OCI-LY3 (cell line): ENCODE measurements around the gene SSBP2.
"Not testable (repeated sequence)": the region's sequence is repeated elsewhere in the genome, so short reads cannot be mapped to it uniquely, and the experiment has no call there.

Source experiments
- H2AFZ ChIP-seq: fragments of 200-600, 300-600 bp; shearing (Covaris generic); 2 replicates; pipeline ENCODE4 v1.6.0; 2014; ENCODE audit warnings: antibody characterized with exemption, low read depth, low read length
- H3K27ac ChIP-seq: fragments of 200-600, 300-600 bp; sonication (generic); 2 replicates; pipeline ENCODE4 v1.5.1; 2014; ENCODE audit warnings: mild to moderate bottlenecking, low read length, moderate library complexity, mixed read lengths
- H3K27me3 ChIP-seq: fragments of 200-600, 300-600 bp; sonication (generic); 2 replicates; pipeline ENCODE4 v1.6.1; 2014; ENCODE audit warnings: low read depth, low read length, mixed read lengths
- H3K36me3 ChIP-seq: fragments of 200-600, 300-600 bp; sonication (generic); replicated peaks from 2 replicates; pipeline ENCODE3; 2014; ENCODE audit warnings: low read depth, low read length, mixed read lengths
- H3K4me1 ChIP-seq: fragments of 300-600, 200-600 bp; sonication (generic); 2 replicates; pipeline ENCODE4 v1.6.1; 2014; ENCODE audit warnings: low read length, mixed read lengths
- H3K4me2 ChIP-seq: fragments of 200-600, 300-600 bp; sonication (generic); 2 replicates; pipeline ENCODE4 v1.6.1; 2014; ENCODE audit warnings: low read length, mixed read lengths
- H3K4me3 ChIP-seq: fragments of 300-600, 200-600 bp; sonication (generic); 2 replicates; pipeline ENCODE4 v1.5.1; 2014; ENCODE audit warnings: antibody characterized with exemption, mild to moderate bottlenecking, low read length, moderate library complexity
- H3K79me2 ChIP-seq: fragments of 300-600, 200-600 bp; shearing (Covaris generic); 2 replicates; pipeline ENCODE4 v1.6.1; 2014; ENCODE audit warnings: mild to moderate bottlenecking, low read length, mixed read lengths
- H3K9ac ChIP-seq: fragments of 300-600, 200-600 bp; shearing (Covaris generic); 2 replicates; pipeline ENCODE4 v1.6.0; 2014; ENCODE audit warnings: mild to moderate bottlenecking, low read length, moderate library complexity
- H3K9me3 ChIP-seq: fragments of 200-600, 300-600 bp; shearing (Covaris generic); 2 replicates; pipeline ENCODE4 v1.6.1; 2014; ENCODE audit warnings: low read length, mixed read lengths; ENCODE audit not compliant: insufficient read depth
- H4K20me1 ChIP-seq: fragments of 200-600, 300-600 bp; sonication (generic); 2 replicates; pipeline ENCODE4 v1.6.1; 2016; ENCODE audit warnings: low read length, mixed read lengths; ENCODE audit not compliant: insufficient read depth
- EZH2phosphoT487 ChIP-seq: fragments of 200-600 bp; shearing (Covaris generic); IDR thresholded peaks from 2 replicates; pipeline ENCODE4 v1.6.1; 2018; ENCODE audit warnings: antibody characterized with exemption, mixed run types, low read depth
- TF ChIP-seq, protein P1 (sequence below): fragments of 200-600, 300-600 bp; sonication (generic); IDR thresholded peaks from 2 replicates; pipeline ENCODE4 v1.5.1; 2014; ENCODE audit warnings: antibody characterized with exemption, low read length, low read depth

The SSBP2 gene

DNA sequence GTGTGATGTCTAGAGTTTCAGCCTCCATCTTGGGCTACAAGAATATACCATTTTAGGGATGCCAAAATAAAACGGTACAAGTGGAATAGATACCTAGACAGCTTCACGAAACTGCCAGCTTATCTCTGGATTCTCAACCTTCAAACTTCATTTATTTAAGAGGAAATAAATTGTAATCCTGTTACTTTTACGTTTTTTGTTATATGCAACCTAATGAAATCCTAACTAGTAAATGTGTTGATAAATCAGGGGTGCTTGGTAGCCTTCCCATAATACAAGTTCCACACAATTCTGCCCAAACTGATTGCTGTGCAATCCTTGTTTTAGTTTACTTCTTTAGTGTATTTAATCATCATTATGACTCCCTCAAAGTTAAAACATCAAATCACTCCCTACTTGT is 75.5 kb downstream of the SSBP2 start:
- Histone ChIP-seq H3K36me3 (no peaks in the 10 kb centered on the region), H3K4me3 (no peak overlapping the region), H3K9me3 (no peaks in the 10 kb centered on the region), H3K4me1 (no peaks in the 10 kb centered on the region), H3K27ac (no peak overlapping the region), H3K79me2 (no peaks in the 10 kb centered on the region), H3K27me3 (no peaks in the 10 kb centered on the region), H3K4me2 (no peak overlapping the region), H2AFZ (no peak overlapping the region), H4K20me1 (no peaks in the 10 kb centered on the region), H3K9ac (no peak overlapping the region)
- TF ChIP-seq, protein P1, sequence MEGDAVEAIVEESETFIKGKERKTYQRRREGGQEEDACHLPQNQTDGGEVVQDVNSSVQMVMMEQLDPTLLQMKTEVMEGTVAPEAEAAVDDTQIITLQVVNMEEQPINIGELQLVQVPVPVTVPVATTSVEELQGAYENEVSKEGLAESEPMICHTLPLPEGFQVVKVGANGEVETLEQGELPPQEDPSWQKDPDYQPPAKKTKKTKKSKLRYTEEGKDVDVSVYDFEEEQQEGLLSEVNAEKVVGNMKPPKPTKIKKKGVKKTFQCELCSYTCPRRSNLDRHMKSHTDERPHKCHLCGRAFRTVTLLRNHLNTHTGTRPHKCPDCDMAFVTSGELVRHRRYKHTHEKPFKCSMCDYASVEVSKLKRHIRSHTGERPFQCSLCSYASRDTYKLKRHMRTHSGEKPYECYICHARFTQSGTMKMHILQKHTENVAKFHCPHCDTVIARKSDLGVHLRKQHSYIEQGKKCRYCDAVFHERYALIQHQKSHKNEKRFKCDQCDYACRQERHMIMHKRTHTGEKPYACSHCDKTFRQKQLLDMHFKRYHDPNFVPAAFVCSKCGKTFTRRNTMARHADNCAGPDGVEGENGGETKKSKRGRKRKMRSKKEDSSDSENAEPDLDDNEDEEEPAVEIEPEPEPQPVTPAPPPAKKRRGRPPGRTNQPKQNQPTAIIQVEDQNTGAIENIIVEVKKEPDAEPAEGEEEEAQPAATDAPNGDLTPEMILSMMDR: no peak
- TF ChIP-seq EZH2phosphoT487: no peak

DNA sequence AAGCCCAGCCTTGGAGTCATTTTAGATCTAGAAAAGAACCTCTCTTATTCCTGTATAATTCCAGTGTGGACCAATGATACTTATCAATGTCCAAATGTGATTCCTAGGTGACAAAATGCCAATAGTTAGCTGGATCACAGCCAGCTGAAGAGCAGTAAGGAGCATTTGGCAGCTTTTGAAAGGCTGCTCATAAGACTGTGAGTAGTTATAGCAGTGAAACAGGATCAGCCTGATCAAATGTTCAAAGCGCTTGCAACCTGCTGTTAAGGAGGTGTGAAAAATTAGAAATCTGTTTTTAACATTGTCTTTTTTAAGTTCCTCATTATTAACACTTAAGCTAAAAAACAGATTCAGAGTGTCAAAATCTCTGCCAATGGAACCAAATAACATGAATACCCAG is 85.1 kb downstream of the SSBP2 start:
- Histone ChIP-seq H3K9me3 (no peaks in the 10 kb centered on the region), H3K9ac (no peak overlapping the region), H3K4me1 (no peaks in the 10 kb centered on the region), H3K27me3 (no peaks in the 10 kb centered on the region), H3K27ac (no peak overlapping the region), H3K79me2 (no peaks in the 10 kb centered on the region), H3K36me3 (no peaks in the 10 kb centered on the region), H3K4me2 (no peak overlapping the region), H2AFZ (no peak overlapping the region), H3K4me3 (no peak overlapping the region), H4K20me1 (no peaks in the 10 kb centered on the region)
- TF ChIP-seq EZH2phosphoT487: no peak
- TF ChIP-seq, protein P1: no peak

- not testable (repeated sequence) for H3K27ac ChIP-seq, H3K4me2 ChIP-seq, H3K36me3 ChIP-seq, H3K4me1 ChIP-seq, H3K9ac ChIP-seq, H2AFZ ChIP-seq, H3K79me2 ChIP-seq, H3K9me3 ChIP-seq, H3K27me3 ChIP-seq, H4K20me1 ChIP-seq, H3K4me3 ChIP-seq
These were observed 90.3 kb downstream of the SSBP2 start for GRCh38 chr5:81660624-81661023.

DNA sequence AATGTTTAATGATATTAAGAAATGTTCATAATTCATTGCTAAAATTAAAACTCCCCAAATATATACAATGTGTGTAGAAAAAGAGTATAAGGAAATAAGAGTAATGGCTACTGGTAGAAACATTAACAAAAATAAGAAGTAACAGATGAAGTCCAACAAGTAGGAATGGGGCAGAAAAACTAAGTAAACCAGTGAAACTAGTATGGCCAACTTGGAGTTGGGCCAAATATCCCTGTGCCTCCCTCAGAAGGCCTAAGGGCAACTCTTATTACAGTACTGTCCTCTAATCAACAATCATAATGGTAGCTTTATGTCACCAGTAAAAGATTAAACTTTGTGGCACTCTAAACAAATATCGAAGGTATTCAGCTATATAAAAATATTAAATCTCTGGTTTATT is 93.5 kb downstream of the SSBP2 start:
- Histone ChIP-seq H3K4me2 (no peak overlapping the region), H3K79me2 (no peaks in the 10 kb centered on the region), H4K20me1 (no peaks in the 10 kb centered on the region), H3K36me3 (no peaks in the 10 kb centered on the region), H3K9me3 (no peaks in the 10 kb centered on the region), H3K27me3 (no peaks in the 10 kb centered on the region), H2AFZ (no peak overlapping the region), H3K27ac (no peak overlapping the region), H3K4me1 (no peaks in the 10 kb centered on the region), H3K4me3 (no peak overlapping the region), H3K9ac (no peak overlapping the region)
- TF ChIP-seq EZH2phosphoT487: no peak
- TF ChIP-seq, protein P1: no peak

GRCh38 chr5:81656783-81657182 is 94.1 kb downstream of the SSBP2 start:
- H3K27me3 ChIP-seq: no peaks in the 10 kb centered on the region
- no peak overlapping the region for H3K4me2 ChIP-seq
- TF ChIP-seq, protein P1: no peak
- no peak for TF ChIP-seq EZH2phosphoT487
- no peak overlapping the region for H3K4me3 ChIP-seq
- H3K9ac ChIP-seq: no peak overlapping the region
- no peaks in the 10 kb centered on the region for H3K9me3 ChIP-seq
- no peaks in the 10 kb centered on the region for H3K36me3 ChIP-seq
- no peak overlapping the region for H2AFZ ChIP-seq
- H3K27ac ChIP-seq: no peak overlapping the region
- H4K20me1 ChIP-seq: no peaks in the 10 kb centered on the region
- no peaks in the 10 kb centered on the region for H3K4me1 ChIP-seq
- no peaks in the 10 kb centered on the region for H3K79me2 ChIP-seq
